Stimulated activated CD4-positive, alpha-beta T cell treated with anti-CD3 and anti-CD28 coated beads, Interleukin-1b, Interleukin-23, amount 100 ng/mL, for 48 hours (primary cell): Measurements from ENCODE around the gene RNU1-1.
A peak's percentile ranks its signal among the peaks of the same experiment; 100 is the strongest.
"Not testable (repeated sequence)": the region's sequence is repeated elsewhere in the genome, so short reads cannot be mapped to it uniquely, and the experiment has no call there.

Experiments
- DNase-seq: peaks from one replicate; pipeline ENCODE4 v3.0.0-alpha.2; 2020

Gene RNU1-1

DNA sequence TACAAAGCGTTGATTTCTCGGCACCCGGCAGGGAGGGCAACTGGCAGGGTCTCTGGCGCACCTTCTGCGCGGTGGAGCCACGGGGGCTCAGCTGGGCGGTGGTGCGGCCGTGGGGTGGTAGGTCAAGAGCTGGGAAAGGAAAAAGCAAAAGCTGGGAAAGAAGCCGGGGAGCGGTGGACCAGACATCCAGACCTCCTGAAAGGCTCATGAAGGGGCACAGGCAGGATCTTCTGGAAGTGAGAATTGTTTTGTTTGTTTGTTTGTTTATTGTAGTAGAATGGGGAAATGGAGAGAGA is 7.2 kb upstream of the RNU1-1 start:
- DNase-seq = no peak

DNA sequence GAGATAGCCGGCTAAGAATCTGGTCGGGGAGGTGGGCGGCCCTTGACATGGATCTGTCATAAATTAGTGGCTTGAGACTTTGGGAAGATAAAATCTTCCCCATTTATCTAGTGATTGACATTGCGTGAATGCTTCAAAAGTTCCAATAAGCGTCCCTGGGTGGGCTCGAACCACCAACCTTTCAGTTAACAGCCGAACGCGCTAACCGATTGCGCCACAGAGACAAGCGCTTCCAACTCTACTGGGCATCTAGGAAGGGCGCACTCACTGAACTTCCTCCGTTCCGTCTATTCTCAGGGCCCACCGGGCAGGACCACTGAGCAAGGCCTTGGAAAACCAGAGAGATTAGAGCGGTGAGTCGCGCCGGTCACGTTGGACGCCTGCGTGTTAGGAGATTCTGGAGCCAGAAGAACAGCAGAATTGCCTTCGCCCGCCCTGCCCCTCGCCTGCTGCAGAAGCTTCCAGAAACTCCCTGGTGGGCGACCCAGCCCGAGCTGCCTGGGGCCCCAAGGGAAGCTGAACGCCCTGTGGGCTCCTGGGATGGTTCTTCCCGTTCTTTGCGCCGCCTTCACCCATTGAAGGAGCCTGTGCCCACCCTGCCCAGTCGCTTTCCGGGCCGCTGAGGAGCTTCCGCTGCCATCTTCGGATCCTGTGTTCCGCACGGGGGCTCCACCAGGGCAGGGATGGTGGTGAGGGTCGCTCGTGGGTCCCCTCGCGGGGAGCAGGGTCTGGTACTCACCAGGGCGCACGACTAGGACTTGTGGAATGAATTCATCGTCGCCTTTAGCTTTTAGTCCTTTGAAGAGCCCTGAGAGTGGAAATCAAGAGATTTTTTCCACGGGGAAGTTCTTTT is 6.6 kb upstream of the RNU1-1 start:
- not testable (repeated sequence) for DNase-seq

- not testable (repeated sequence) for DNase-seq
Measured at GRCh38 chr1:16519255-16519951, 5.3 kb upstream of the RNU1-1 start.

DNA sequence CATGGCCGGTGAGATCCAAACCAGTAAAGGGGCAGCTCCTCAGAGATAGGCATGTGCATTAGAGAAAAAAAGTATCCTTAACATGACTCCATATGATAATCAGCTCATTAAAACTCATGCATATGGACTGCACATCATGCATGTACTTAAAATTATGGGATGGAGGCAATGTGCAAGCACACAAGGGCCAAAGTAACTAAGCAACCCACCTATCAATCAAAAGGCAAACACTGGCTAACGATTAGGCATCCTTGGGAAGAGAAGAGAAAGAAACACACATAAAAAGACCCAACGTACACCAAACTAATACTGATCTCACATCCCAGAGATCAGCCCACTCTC is 4.8 kb upstream of the RNU1-1 start:
- DNase-seq = not testable (repeated sequence)

DNA sequence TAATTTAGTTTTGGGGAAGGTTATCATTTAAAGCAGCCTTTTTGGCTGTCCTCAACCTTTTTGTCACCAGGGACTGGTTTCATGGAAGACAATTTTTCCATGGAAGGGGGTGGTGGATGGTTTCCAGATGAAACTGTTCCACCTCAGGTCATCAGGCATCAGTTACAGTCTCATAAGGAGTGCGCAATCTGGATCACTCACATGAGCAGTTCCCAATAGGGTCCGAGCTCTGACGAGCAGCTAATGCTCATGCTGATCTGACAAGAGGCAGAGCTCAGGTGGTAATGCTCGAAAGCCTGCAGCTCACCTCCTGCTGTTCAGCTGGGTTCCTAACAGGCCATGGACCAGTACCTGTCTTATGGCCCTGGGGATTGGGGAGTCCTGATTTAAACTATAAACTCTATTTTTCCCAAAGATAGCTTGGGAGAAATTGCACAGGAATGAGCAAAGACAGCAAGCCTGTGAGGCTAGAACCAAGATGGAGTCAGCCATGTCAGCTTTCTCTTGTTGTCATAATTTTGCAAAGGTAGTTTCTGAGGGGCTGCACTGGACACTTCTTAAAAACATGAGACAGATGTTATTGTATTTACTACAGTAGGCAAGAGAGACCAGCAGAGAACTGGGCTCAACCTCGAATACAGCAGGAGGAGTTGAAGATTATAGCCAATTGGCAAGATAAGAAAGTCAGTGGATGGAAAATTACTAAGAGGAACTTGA is 2.8 kb upstream of the RNU1-1 start:
- not testable (repeated sequence) for DNase-seq

- DNase-seq = peak; percentile 88
Measured at GRCh38 chr1:16513412-16514106, 526 bp downstream of the RNU1-1 start.

DNA sequence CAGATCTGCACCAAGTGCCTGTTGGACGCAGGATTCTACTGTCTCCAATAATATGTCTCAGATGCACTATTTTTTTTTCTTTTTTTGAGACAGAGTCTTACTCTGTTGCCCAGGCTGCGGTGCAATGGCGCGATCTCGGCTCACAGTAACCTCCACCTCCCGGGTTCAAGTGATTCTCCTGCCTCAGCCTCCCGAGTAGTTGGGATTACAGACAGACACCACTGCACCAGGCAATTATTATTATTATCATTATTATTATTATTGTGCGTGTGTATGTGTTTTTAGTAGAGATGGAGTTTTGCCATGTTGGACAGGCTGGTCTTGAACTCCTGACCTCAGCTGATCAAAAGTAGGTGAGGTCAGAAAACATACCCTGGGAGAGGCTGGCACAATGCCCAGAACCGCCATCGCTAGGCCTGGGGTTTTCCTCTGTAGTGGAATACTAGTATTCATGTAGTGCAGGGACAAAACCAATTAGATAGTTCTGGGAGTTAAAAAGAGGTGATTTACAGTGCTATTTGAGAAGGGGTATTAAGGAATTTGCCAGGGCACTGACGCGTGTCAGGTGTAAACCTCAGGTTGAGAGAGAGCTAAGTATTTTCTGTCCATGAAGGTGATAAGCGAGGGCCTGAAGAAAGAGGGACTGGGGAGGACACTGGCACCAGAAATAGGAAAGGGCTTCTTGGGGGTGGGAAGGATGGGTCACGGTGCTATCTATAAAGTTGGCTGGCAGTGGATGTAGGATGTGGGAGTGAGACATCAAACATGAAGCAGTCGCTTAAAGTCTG is 1.3 kb downstream of the RNU1-1 start:
- peak; percentile 44 for DNase-seq

DNA sequence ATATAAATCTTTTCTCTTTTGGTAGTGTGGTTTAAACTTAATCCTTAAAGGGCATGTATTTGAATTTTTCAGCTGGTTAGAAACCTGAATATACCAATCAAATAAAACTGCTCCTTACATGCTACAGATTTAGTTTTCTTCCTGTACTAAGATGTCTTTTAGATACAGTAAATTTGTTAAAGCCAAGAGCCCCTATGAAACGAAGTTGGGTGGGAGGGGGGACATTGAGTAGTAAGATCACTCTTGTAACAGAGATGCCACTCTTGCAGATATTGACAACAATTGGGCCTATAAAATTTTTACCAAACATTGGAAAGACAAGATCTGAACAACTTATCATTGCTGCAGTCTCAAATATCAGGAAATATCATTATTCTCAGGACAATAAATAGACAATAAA is 2.2 kb downstream of the RNU1-1 start:
- DNase-seq = not testable (repeated sequence)

DNA sequence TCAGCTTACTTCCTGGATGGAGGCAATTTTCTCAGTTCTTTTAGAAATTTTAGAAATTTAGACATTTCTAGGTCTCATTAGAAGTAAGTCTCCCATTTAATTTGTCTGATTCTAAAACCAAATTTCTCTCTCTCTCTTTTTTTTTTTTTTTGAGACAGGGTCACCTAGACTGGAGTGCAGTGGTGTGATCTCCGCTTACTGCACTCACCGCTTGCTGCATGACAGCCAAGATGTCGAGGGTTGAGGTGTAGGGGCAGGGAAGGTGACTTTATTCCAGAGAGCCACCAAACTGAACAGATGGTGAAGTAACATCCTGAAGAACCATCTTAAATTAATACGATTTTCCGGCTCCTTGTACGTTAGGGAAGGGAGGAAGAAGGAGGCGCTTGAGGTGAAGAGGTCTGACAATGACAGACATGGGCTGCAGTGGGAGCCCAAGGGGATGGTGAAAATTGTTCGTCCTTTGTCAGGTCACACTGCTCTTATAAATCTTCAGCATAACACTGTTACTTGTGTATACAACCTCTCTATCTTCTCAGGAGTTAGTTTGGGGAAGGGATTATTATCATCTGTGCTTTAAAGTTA is 5.1 kb downstream of the RNU1-1 start:
- DNase-seq = not testable (repeated sequence)

GRCh38 chr1:16506364-16507136 is 7.5 kb downstream of the RNU1-1 start:
- not testable (repeated sequence) for DNase-seq

GRCh38 chr1:16505870-16506269 is 8.2 kb downstream of the RNU1-1 start:
- not testable (repeated sequence) for DNase-seq

DNA sequence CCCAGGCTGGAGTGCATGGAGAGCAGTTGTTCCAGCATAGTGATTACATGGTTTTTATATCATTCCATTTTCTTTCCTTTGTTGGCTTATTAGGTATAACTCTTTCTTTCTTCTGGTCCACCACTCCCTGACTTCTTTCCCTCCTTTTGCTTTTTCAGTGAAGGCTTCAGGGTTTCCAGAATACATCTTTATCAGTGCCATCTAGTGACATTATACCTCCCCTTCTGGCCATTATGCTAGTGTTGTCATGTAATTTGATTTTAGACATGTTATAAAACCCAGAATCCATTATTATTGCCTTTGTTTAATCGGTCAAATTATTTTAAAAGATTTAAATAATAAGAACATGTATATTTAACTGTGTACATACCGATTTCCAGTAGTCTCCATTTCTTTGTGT is 10.6 kb downstream of the RNU1-1 start:
- DNase-seq = no peak

GRCh38 chr1:16501446-16501845 is 12.6 kb downstream of the RNU1-1 start:
- DNase-seq = not testable (repeated sequence)

DNA sequence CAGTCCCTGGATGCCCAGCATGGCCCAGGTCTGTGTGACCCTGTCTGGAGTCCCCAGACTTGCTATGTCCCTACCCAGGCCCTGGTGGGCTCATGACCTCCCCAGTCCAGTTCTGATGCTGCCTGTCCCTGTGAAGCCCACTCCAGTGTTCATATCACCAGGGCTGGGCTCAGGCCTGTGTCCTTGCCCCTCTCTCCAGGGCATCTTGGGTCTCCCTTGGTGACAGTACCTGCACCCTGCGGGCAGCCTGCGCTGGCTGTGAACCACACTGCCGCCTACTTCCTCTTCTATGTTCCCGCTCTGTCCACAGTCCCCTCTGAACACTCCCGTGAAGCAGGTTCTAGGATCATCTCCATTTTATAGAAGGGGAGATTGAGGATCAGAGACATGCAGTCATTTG is 13.1 kb downstream of the RNU1-1 start:
- not testable (repeated sequence) for DNase-seq

- DNase-seq = not testable (repeated sequence)
Measured at GRCh38 chr1:16500466-16500865, 13.6 kb downstream of the RNU1-1 start.

- peak; percentile 78 for DNase-seq
Measured at GRCh38 chr1:16498573-16499413, 15.3 kb downstream of the RNU1-1 start.

- DNase-seq = not testable (repeated sequence)
Measured at GRCh38 chr1:16498047-16498446, 16.0 kb downstream of the RNU1-1 start.

DNA sequence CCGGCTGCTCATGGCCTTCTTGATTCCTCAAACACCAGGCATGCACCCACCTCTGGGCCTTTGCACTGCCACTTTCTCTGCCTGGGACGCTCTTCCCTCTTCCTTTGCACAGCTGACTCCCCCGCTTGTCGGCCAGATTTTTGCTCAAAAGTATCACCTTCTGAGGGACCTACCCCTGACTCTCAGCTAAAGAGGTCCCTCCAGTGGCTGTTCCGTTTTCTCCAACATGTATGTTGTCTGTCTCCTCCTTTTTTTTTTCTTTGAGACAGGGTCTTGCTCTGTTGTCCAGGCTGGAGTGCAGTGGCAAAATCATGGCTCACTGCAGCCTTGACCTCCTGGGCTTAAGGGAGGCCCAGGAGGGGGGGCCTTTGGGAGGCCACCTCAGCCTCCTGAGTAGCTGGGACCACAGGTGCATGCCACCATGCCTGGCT is 16.6 kb downstream of the RNU1-1 start:
- not testable (repeated sequence) for DNase-seq

DNA sequence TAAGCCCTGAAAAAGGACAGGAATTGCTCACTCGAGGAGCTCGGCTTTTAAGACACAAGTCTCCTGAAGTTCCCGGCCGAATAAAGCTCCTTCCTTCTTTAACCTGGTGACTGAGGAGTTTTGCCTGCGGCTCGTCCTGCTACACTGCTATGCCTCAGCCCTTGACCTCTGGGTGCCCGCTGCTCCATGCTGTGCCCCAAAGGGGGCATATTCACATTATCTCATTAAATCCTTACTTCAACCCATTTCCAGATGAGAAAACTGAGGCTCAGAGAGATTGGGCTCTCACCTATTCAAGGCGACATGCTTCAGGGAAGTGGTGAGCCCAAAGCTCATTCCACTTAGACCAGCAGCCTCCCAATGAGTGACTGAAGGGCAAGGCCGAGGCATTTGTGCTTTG is 20.4 kb downstream of the RNU1-1 start:
- DNase-seq = not testable (repeated sequence)

DNA sequence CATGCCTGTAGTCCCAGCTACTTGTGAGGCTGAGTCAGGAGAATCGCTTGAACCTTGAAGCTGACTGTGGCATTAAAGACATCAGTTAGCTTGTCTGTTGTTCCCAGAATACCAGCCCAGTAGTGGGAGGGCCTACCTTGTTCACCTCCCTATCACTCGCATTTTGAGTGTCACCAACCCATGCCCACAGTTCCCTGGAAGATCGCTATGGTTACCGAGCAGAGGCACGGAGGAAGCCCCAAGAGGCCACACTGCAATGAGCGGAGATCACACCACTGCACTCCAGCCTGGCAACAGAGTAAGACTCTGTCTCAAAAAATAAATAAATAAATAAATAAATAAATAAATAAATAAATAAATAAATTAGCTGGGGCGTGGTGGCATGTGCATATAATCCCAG is 21.1 kb downstream of the RNU1-1 start:
- DNase-seq = peak; percentile 48
